NCI-H2196 treated with DMSO at 0.1 percent for 48 hours (cell line): ENCODE data around the gene HDLBP.
"Not testable (repeated sequence)": the region's sequence is repeated elsewhere in the genome, so short reads cannot be mapped to it uniquely, and the experiment has no call there.

ENCODE experiments used
- DNase-seq: peaks from one replicate; lab custom pipeline; 2025; ENCODE audit not compliant: unreplicated experiment; lab: John Stamatoyannopoulos, UW

Gene HDLBP

DNA sequence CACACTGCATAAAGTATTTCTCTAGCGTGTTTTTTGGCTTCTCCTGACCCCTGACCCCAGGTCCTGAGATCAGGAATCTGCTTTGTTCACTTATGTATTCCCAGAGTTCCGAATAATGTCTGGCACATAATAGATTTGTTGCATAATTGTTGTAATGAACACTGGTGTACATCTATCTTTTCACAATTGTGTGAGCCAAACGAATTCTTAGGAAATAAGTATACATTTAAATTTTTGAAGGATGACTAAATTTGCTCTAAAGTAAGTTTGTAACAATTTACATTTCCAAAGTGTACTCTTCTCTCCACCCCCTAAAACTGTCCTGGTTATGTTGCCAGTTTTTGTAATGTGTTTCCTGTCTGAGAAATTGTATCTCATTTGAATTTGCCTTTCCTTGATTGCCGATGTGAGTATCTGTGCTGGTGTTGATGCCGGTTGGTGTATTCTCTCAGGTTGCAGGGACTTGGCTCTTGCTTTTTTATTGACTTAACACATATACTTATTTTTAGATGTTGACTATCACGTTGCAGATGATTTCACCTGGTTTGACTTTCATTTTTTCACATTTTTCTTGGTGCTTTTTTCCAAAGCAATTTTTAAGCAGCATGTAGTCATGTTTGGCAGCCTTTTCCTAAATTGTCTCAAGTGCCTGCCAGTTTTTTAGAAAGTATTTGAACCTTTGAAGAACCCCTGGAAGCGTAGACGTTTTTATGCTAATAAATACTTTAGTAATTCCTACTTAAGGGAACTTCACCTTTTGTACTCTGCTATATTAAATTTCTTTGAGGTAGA lies 24.6 kb upstream of the HDLBP start:
- peak; percentile 42 for DNase-seq

DNA sequence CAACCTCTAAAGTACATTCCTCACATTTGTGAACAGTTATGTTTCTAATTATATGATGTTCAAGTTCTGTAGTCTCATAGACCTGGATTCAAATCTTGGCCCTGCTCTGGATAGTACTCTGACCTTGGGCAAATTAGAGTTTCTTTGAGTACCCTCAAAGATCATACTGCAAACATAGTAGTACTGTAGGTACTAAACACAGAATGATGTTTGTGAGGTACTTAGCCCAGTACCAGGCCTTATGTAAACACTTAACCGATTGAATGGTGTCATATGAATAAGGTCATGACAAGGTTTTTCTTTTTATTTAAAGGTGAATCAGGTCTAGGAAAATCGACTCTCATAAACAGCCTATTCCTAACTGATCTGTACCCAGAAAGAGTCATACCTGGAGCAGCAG lies 19.3 kb upstream of the HDLBP start:
- peak; percentile 10 for DNase-seq

DNA sequence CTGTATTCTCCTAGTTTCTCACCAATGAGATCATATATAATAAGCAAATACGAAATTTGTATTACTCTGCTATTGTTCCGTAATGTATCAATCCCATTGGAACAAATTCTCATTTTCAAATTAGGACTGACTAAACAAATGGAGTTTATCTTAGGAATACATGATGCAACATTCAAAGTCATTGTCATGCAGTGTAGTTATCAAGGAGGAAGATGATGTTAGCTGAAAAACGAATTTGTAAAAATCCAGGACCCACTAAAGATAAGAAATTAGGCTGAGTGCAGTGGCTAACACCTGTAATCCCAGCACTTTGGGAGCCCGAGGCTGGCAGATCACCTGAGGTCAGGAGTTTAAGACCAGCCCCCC lies 15.1 kb upstream of the HDLBP start:
- DNase-seq = no peak

DNA sequence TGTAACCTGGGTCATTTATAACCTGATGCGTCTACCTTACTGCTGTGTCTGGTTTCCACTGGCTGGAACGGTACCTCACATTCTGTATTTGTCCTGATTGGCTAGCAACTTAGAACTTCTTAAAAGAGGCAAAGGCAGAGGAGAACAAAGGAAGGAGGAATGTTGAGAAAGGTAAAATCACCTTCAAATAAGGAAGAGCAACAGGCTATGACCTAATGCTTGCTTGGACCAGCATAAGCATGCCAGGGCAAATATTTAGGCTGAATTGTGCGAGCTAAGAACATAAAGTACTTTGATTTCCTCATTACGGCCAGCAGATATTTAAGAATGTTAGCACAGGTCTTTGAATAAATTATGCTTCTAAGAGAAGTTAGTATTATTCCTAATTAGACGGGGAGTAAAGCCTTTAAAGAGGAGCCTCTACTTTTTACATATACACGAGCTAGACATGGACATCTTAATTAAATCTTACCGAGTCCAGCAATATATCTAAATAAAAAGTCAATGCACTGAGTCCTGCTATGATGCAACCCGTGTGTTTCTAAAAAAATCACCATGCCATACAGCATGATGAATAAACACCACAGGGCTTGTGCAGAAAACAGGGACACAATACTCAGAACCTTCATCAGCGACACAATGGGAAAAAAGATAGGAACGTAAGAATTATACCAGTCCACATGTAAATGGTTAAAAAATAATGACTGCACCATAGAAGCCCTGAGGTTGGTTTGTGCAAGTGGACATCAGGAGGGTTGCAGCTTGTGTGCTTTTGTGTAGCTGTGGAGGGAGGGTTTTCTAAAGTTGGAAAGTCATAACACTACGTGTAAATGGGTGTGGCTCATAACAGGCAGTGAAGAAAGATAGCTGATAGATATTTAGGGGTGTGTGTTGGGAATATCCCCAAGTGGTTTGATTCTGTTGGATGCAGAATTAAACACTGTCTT lies 14.5 kb upstream of the HDLBP start:
- DNase-seq = no peak

DNA sequence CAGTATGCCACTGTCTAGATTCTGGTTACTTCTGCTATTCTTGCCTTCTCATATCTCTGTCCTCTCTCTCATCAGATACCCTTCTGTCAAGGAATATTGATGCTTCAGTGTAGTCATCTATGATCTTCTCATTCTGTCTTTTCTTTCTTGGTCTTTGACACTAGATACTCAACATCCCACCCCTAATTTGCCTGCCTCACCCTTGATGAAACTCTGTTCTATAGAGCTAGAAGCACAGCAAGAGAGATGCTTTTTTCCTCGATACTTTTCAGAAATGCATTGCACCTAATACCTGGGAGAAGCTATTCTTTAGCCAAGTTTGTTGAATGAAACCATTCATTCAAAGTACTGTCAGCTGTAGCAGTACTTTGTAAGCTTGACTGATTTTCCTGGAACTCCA lies 9.8 kb upstream of the HDLBP start:
- no peak for DNase-seq

DNA sequence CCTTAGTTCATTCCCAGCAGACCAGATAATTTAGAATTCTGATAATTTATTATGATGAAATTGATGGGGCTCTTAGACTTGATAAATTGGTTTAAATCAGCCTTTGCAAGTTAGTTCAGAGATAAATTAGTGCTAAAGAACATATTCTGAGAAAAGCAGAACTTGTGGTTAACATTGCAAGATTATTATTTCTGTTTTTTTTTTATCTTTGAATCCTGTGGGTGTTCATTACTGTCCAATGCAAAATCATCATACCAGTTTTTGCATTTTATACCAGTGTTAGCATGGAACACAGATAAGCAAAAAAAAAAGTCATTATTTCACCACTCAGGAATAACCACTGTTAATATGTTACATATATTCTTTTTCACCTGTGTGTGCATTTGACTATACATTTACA lies 9.3 kb upstream of the HDLBP start:
- DNase-seq = no peak

DNA sequence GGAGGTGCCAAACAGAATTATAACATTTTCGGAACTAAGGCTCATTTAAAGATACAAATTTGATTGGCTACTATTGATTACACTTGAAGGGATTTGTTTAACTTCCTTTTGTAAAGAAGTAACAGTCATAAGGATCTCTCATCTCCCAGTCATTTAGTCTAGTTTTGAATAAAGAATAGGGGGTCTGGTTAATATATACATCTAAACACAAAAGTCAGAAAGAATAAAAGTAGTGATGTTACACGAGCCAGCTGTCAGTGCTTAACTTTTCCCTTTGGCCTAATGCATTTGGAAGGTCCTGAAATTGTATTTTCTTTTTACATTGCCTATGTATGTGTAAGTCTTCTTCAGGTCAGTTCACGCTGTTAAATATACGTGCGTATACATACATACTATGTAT lies 8.3 kb upstream of the HDLBP start:
- no peak for DNase-seq

DNA sequence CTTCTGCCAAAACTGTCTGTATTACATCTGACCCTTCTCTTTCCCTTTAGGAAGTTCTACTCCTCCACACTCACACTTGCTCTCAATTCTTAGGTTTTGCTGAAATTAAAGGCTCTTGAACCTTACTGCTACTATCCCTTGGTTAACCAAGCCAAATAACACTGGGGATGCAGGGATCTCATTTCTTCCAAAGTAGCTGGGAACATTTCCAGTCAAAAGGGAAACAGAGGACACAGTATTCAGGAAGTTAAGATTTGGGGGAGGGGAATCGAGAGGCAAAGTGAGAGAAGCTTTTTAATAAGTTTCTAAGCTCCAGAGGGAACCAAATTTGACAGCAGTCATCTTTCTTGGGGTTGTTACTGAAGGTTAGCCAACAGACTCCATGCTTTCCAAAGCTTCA lies 6.4 kb upstream of the HDLBP start:
- DNase-seq = no peak

DNA sequence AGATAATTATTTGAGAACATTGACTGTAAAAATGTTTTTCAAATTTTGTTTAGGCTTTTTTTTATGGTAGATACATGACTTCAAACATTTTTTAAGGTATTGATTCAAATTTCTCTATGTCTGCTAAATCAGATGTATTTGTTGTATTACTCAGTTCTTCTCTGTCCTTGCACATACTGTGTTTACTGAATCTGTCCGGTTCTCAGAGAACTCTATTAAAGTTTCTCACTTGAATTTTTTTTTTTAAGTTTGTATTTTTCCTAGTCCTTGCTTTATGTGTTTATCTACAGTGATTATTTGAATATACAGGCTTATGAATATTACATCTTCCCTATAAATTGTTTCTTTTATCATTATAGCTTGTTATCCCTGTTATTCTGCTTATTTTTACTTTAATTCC lies 5.6 kb upstream of the HDLBP start:
- DNase-seq = no peak

DNA sequence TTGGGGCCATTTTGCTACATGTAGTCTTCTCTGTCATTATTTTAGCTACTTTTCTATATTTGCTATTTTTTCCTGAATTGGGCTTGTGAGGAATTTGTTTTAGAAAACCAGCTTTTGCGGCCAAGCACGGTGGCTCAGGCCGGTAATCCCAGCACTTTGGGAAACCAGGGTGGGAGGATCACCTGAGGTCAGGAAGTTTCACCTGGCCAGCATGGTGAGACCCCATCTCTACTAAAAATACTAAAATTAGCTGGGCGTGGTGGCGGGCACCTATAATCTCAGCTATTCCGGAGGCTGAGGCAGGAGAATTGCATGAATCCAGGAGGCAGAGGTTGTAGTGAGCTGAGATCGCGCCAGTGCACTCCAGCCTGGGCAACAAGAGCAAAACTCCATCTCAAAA lies 4.9 kb upstream of the HDLBP start:
- no peak for DNase-seq

DNA sequence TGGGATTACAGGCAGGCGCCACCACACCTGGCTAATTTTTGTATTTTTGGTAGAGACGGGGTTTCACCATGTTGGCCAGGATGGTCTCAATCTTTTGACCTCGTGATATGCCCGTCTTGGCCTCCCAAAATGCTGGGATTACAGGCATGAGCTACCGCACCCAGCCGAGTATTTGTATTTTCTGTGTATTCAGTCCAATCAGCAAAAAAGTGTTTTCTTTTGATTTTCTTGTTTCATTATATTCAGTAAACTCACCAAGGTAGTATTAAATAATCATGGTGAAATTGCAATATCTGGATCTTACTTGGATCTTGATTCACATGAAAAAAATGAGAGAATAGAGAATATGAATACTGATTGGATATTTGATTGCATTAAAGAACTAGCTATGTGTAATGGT lies 3.4 kb upstream of the HDLBP start:
- not testable (repeated sequence) for DNase-seq

DNA sequence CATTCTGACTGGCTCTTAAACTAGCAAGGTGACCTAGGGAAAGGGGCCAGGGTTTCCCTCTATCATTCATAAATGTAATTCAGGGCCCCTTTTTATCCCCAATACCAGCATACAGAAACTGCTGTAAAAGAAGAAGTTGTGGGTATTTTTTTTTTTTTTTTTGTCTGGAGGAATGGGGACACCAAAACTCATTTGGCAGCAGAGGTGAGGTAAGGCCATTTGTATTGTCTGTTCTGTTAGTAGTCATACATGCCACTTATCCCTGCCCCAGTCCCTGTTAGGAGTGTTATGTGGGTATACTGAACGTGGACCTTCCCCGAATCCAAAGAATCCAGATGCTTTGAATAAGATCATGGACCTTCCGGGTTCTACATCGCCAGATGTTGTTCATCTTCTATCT lies 1.9 kb upstream of the HDLBP start:
- no peak for DNase-seq

DNA sequence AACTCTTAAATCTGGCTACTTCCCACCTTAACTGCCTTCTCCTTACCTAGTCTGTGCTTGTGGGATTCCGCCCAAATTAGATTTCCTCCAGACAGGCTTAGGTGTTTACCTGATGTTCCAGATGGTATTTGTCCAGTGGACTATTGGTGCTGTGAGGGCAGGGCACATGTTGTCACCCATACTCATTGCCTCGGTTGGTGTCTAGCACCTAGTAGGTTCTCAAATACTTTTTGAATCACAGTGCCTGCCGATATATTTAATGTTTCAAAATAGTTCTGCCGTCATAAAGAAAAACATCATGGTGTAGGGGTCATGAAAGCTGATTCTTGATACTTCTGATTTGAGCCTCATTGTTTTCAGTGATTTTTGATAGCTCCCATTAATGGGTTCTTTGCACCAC lies 1.4 kb upstream of the HDLBP start:
- no peak for DNase-seq

DNA sequence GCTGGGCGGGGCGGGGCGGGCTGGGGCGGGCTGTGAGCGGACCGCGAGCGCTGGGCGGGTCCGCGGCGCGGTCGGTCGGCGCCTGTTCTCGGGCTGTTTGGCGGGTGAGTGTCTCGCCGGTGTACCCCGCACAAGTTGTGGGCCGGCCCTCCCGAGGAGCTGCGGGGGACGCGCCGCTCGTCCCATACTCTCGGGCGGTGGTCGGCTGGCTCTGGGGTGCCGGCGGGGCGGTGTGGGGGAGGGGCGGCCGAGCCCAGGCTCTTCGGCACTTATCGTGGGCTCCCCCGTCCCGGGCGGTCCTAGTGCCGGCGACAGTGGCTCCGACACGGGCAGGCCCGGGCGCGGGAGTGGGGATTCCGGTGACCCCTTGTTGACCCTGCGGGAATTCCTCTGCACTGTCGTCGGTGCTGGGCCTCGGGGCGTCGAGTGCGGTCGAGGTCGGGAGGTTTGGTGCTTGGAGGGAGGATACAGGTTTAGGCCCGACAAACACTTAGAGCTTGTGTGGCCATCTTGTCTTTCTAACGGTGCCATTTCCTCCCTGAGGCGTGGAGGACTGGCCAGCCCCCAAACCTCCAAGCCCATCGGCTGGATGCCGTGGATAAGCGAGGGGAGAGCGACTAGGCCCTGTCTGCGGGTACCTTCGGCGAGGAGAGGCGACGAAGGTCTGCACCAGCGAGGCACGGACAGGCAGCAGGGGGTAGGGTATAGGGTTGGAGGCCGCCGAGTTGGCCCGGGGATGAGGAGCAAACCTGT lies 583 bp upstream of the HDLBP start, which contains the start of gene SEPTIN2:
SEPTIN2 (plus strand) TSS at position 47 of the 753 bp plus-strand sequence. CDS start 8,308 bp downstream, outside the sequence.
- DNase-seq = peak; percentile 57

DNA sequence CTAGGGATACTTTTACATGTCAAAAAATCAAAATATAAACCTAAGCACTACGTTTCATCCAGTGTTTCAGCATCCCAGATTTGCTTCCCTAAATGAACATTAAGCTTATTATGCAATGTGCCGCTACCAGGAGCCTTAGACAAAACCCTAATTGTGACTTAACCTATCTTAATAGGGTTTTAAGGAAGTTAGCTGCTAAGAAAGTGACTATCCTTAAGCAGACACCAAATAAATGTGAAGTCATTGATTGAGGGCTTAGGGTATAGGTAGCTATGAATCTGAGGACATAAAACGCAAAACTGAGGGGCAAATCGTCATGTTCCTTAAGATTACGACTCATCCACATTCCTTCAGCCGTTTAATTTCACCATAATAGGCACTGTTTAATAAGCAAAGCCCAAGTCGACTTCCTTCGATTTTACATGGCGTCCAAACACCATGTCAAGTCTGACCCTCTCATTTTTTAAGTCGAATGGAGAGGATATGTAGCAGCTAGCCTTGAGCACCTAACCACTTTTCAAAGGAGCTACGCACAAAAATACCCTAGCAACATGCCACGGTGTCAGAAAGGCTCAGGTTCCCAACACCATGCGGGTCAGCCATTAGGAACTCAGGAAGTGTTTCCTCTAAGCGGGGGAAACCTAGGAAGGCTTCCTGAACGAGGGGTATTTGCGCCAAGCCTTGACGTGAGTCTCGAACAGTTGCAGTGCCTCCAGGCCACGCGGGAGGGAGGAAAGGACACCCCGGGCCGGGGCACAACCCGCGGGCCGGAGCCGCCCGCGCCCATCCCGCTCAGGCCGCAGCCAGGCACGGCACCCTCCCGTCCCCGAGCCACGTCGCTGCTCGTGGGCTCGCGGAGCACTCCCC lies 1.0 kb downstream of the HDLBP start:
- DNase-seq = no peak

DNA sequence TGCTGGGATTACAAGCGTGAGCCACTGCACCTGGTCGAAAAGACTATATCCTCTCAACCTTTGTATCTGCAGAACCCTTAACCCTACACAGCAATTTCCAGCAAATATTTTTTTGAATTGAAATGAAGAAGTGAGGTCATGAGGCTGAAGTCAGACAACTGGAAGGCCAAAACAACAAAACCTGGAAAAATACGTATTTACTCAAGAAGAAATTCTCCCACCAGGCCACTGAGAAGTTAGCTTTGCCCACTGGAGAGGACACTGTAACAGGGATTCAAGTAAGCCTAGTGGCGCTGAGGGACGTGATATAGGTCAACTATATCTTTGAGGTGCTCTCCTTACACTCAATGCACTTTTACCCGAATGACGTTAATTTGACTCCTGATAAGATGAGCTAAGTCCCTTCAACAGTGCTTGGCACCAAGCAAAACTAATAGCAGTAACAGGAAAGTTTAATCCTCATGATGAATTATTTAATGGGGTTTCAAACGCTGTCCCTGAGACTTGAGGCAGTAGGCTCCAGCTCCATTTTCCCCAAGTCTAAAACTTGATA lies 1.9 kb downstream of the HDLBP start:
- DNase-seq = no peak

DNA sequence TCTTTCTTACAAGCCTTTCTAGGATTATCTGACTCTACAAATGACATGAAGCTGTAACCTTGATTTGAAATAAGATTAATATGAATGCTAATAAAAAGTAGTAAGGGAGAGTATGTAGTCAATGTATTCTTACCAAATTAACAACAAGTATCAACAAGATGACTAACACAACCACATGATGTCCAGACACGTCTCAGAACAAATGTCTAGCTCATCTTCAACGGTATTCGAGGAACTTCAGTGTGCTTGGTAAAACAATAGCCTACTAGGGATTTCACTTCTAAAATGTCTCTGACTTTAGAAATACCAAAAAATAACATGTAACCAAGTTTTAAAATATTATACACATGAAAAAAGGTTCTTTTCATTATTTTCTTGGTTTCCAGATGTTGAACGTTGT lies 3.4 kb downstream of the HDLBP start:
- no peak for DNase-seq

DNA sequence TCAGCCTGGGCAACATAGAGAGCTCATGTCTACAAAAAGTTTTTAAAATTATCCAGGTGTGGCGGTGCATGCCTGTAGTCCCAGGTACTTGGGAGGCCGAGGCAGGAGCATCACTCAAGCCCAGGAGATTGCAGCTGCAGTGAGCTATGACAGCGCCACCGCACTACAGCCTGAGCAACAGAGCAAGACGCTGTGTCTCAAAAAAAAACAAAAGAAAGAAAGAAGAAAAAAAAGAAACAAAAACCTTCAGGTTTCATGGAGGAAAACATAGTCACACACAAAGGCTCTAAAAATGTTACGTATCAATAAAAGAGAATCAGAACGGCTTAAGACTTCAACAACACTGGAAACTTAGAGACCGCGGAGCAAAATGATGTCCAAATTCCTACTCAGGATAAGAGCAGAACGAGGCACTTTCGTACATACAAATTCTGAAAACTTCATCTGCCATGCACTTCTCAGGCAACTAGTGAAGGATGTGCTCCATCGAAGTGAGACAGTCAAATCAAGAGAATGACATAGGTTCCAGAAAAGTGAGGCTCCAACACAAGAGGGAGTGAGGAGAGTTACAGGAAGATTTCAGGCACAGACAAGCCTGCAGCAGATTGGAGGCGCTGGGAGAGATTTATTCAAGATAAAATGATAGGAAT lies 4.4 kb downstream of the HDLBP start:
- no peak for DNase-seq

DNA sequence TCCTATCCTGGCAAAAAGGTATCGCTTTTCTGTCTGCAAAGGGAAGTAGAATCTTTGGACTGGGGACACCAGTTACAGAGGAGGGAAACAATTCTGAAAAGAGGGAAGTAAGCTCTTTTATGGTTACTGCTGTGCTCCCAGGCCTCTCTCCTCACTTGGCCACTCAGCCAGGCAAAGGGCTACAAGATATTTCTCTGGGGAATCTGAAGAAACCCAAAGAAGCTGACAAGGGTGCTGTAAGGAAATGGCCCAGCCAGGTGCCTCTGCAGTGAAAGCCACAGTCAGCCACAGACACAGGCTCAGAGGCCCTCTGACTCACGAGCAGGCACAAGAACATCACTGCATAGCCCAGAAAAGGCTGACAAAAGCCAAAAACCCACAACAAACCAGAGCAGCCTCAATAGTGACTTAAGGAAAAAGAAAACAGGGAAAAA lies 5.8 kb downstream of the HDLBP start:
- DNase-seq = no peak
